K562 (cell line): Measurements from ENCODE around the gene OBSCN.

Experiments
- CSDE1 ChIP-seq, 2 experiments: fragments of 450-650 bp; IDR thresholded peaks; 2 replicates each; pipeline ENCODE4 v1.6.1; 2016; ENCODE audit warnings: mild to moderate bottlenecking in 1 of 2
- CTCF ChIP-seq, 3 experiments: IDR thresholded peaks in 2 of 3; conservative IDR thresholded peaks in 1 of 3; 2 replicates each; pipeline ENCODE4 v1.5.1; 2011 to 2012; ENCODE audit warnings: low read length in 3 of 3, mild to moderate bottlenecking in 3 of 3, control low read depth in 2 of 3, improper control_type of control experiment in 1 of 3, inconsistent platforms in 1 of 3, low read depth in 1 of 3, mixed read lengths in 1 of 3, moderate library complexity in 1 of 3; ENCODE audit not compliant: insufficient read depth in 2 of 3
- EZH2 ChIP-seq: IDR thresholded peaks from 2 replicates; pipeline ENCODE4 v1.6.1; 2012; ENCODE audit warnings: low read depth, mild to moderate bottlenecking, inconsistent platforms, low read length, borderline replicate concordance
- GATA2 ChIP-seq: sonication (generic); formaldehyde crosslinking; IDR thresholded peaks from 2 replicates; pipeline ENCODE4 v1.4.0; 2020; ENCODE audit warnings: mild to moderate bottlenecking, missing genetic modification reagents
- YY1 ChIP-seq, 3 experiments: IDR thresholded peaks; 2 replicates each; pipeline ENCODE4 v1.6.1; 2011; ENCODE audit warnings: low read length in 2 of 3, mild to moderate bottlenecking in 2 of 3, moderate library complexity in 2 of 3, borderline replicate concordance in 1 of 3, control low read depth in 1 of 3, low read depth in 1 of 3; ENCODE audit not compliant: insufficient read depth in 3 of 3, insufficient replicate concordance in 2 of 3, control insufficient read depth in 1 of 3, insufficient read length in 1 of 3; ENCODE audit errors: extremely low read depth in 1 of 3
- ZNF274 ChIP-seq: IDR thresholded peaks from 2 replicates; pipeline ENCODE4 v1.6.1; 2011; ENCODE audit warnings: low read depth, mild to moderate bottlenecking, low read length, moderate library complexity, borderline replicate concordance
- TF ChIP-seq, protein P1 (sequence below): fragments of 250-450 bp; sonication (Bioruptor Pico); IDR thresholded peaks from 2 replicates; pipeline ENCODE4 v1.5.0; 2021
- TF ChIP-seq, protein P2 (sequence below): fragments of 200-800 bp; sonication (Bioruptor generic); IDR thresholded peaks from 2 replicates; pipeline ENCODE4 v1.6.1; 2016; ENCODE audit warnings: missing genetic modification characterization, missing compliant biosample characterization
- TF ChIP-seq, protein P3 (sequence below), 2 experiments: fragments of 450-650 bp; IDR thresholded peaks; 2 replicates each; pipeline ENCODE4 v1.6.1; 2018; ENCODE audit warnings: mild to moderate bottlenecking in 2 of 2, low read depth in 1 of 2; ENCODE audit not compliant: partially characterized antibody in 2 of 2
- TF ChIP-seq, protein P4 (sequence below): fragments of 250-450 bp; sonication (Bioruptor Pico); IDR thresholded peaks from 2 replicates; pipeline ENCODE4 v1.5.0; 2021
- TF ChIP-seq, protein P5 (sequence below), 3 experiments: fragments of 200-800 bp in 1 of 3; fragments of 250-450 bp in 1 of 3; fragments of 450-650 bp in 1 of 3; sonication (Bioruptor Pico) in 1 of 3; sonication (Bioruptor generic) in 1 of 3; formaldehyde crosslinking in 1 of 3; IDR thresholded peaks; 2 replicates each; pipeline versions ENCODE4 v1.6.1 to v1.8.0; 2016 to 2022; ENCODE audit warnings: mild to moderate bottlenecking in 2 of 3, missing genetic modification characterization in 2 of 3, missing compliant biosample characterization in 1 of 3, moderate library complexity in 1 of 3

- TF ChIP-seq, protein P1, sequence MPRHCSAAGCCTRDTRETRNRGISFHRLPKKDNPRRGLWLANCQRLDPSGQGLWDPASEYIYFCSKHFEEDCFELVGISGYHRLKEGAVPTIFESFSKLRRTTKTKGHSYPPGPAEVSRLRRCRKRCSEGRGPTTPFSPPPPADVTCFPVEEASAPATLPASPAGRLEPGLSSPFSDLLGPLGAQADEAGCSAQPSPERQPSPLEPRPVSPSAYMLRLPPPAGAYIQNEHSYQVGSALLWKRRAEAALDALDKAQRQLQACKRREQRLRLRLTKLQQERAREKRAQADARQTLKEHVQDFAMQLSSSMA (CRISPR knock-in tag): no peak
- TF ChIP-seq CTCF (IDR thresholded peaks at IDR 0.05 in 2 of 3, conservative IDR thresholded peaks at IDR 0.05 in 1 of 3; ENCODE audit: insufficient read depth in 2 of 3, low read depth in 1 of 3, low read length in 3 of 3) (no peak), CSDE1 (IDR thresholded peaks at IDR 0.05) (no peak), YY1 (IDR thresholded peaks at IDR 0.05; ENCODE audit: borderline replicate concordance in 1 of 3, control insufficient read depth in 1 of 3, extremely low read depth in 1 of 3, insufficient read depth in 3 of 3, insufficient read length in 1 of 3, insufficient replicate concordance in 2 of 3, low read depth in 1 of 3, low read length in 2 of 3) (no peak), GATA2 (CRISPR knock-in tag) (no peak), ZNF274 (no peak), EZH2 (no peak)
- TF ChIP-seq, protein P2, sequence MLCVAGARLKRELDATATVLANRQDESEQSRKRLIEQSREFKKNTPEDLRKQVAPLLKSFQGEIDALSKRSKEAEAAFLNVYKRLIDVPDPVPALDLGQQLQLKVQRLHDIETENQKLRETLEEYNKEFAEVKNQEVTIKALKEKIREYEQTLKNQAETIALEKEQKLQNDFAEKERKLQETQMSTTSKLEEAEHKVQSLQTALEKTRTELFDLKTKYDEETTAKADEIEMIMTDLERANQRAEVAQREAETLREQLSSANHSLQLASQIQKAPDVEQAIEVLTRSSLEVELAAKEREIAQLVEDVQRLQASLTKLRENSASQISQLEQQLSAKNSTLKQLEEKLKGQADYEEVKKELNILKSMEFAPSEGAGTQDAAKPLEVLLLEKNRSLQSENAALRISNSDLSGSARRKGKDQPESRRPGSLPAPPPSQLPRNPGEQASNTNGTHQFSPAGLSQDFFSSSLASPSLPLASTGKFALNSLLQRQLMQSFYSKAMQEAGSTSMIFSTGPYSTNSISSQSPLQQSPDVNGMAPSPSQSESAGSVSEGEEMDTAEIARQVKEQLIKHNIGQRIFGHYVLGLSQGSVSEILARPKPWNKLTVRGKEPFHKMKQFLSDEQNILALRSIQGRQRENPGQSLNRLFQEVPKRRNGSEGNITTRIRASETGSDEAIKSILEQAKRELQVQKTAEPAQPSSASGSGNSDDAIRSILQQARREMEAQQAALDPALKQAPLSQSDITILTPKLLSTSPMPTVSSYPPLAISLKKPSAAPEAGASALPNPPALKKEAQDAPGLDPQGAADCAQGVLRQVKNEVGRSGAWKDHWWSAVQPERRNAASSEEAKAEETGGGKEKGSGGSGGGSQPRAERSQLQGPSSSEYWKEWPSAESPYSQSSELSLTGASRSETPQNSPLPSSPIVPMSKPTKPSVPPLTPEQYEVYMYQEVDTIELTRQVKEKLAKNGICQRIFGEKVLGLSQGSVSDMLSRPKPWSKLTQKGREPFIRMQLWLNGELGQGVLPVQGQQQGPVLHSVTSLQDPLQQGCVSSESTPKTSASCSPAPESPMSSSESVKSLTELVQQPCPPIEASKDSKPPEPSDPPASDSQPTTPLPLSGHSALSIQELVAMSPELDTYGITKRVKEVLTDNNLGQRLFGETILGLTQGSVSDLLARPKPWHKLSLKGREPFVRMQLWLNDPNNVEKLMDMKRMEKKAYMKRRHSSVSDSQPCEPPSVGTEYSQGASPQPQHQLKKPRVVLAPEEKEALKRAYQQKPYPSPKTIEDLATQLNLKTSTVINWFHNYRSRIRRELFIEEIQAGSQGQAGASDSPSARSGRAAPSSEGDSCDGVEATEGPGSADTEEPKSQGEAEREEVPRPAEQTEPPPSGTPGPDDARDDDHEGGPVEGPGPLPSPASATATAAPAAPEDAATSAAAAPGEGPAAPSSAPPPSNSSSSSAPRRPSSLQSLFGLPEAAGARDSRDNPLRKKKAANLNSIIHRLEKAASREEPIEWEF (CRISPR knock-in tag): no peak
- TF ChIP-seq, protein P3, sequence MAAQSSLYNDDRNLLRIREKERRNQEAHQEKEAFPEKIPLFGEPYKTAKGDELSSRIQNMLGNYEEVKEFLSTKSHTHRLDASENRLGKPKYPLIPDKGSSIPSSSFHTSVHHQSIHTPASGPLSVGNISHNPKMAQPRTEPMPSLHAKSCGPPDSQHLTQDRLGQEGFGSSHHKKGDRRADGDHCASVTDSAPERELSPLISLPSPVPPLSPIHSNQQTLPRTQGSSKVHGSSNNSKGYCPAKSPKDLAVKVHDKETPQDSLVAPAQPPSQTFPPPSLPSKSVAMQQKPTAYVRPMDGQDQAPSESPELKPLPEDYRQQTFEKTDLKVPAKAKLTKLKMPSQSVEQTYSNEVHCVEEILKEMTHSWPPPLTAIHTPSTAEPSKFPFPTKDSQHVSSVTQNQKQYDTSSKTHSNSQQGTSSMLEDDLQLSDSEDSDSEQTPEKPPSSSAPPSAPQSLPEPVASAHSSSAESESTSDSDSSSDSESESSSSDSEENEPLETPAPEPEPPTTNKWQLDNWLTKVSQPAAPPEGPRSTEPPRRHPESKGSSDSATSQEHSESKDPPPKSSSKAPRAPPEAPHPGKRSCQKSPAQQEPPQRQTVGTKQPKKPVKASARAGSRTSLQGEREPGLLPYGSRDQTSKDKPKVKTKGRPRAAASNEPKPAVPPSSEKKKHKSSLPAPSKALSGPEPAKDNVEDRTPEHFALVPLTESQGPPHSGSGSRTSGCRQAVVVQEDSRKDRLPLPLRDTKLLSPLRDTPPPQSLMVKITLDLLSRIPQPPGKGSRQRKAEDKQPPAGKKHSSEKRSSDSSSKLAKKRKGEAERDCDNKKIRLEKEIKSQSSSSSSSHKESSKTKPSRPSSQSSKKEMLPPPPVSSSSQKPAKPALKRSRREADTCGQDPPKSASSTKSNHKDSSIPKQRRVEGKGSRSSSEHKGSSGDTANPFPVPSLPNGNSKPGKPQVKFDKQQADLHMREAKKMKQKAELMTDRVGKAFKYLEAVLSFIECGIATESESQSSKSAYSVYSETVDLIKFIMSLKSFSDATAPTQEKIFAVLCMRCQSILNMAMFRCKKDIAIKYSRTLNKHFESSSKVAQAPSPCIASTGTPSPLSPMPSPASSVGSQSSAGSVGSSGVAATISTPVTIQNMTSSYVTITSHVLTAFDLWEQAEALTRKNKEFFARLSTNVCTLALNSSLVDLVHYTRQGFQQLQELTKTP (IDR thresholded peaks at IDR 0.05; ENCODE audit: low read depth in 1 of 2, partially characterized antibody in 2 of 2): no peak
- TF ChIP-seq, protein P4, sequence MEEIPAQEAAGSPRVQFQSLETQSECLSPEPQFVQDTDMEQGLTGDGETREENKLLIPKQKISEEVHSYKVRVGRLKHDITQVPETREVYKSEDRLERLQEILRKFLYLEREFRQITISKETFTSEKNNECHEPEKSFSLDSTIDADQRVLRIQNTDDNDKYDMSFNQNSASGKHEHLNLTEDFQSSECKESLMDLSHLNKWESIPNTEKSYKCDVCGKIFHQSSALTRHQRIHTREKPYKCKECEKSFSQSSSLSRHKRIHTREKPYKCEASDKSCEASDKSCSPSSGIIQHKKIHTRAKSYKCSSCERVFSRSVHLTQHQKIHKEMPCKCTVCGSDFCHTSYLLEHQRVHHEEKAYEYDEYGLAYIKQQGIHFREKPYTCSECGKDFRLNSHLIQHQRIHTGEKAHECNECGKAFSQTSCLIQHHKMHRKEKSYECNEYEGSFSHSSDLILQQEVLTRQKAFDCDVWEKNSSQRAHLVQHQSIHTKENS (CRISPR knock-in tag): no peak
- TF ChIP-seq, protein P5, sequence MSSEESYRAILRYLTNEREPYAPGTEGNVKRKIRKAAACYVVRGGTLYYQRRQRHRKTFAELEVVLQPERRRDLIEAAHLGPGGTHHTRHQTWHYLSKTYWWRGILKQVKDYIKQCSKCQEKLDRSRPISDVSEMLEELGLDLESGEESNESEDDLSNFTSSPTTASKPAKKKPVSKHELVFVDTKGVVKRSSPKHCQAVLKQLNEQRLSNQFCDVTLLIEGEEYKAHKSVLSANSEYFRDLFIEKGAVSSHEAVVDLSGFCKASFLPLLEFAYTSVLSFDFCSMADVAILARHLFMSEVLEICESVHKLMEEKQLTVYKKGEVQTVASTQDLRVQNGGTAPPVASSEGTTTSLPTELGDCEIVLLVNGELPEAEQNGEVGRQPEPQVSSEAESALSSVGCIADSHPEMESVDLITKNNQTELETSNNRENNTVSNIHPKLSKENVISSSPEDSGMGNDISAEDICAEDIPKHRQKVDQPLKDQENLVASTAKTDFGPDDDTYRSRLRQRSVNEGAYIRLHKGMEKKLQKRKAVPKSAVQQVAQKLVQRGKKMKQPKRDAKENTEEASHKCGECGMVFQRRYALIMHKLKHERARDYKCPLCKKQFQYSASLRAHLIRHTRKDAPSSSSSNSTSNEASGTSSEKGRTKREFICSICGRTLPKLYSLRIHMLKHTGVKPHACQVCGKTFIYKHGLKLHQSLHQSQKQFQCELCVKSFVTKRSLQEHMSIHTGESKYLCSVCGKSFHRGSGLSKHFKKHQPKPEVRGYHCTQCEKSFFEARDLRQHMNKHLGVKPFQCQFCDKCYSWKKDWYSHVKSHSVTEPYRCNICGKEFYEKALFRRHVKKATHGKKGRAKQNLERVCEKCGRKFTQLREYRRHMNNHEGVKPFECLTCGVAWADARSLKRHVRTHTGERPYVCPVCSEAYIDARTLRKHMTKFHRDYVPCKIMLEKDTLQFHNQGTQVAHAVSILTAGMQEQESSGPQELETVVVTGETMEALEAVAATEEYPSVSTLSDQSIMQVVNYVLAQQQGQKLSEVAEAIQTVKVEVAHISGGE (CRISPR knock-in tag; IDR thresholded peaks at IDR 0.05): peak in 1 of 3 experiments; percentile 44; a peak in 1 of 6 replicates
Observed at GRCh38 chr1:228407106-228408040, 199.5 kb downstream of the OBSCN start.
